Karpas-422 (cell line): ENCODE results near the gene PTGDR. TPM values are rescaled to one million over a fixed set of nuclear protein-coding genes. Genes with fewer than 3 reads are reported as not detected.

ENCODE experiments used
- DNase-seq: peaks from one replicate; pipeline ENCODE4 v3.0.0-alpha.2; 2015
- H2AFZ ChIP-seq: fragments of 200-600 bp; sonication (generic); 2 replicates; pipeline ENCODE4 v1.6.1; 2014; ENCODE audit warnings: antibody characterized with exemption, low read length, mixed read lengths
- H3K27ac ChIP-seq: fragments of 200-600 bp; sonication (generic); 2 replicates; pipeline ENCODE4 v1.5.1; 2014; ENCODE audit warnings: mild to moderate bottlenecking, low read length, moderate library complexity
- H3K27me3 ChIP-seq: fragments of 200-600 bp; sonication (generic); 2 replicates; pipeline ENCODE4 v1.6.1; 2014; ENCODE audit warnings: low read length, mixed read lengths
- H3K36me3 ChIP-seq: fragments of 200-600 bp; sonication (generic); 2 replicates; pipeline ENCODE4 v1.6.1; 2014; ENCODE audit warnings: low read length, mixed read lengths; ENCODE audit not compliant: insufficient read depth
- H3K4me1 ChIP-seq: fragments of 200-600 bp; sonication (generic); 2 replicates; pipeline ENCODE4 v1.6.1; 2014; ENCODE audit warnings: mild to moderate bottlenecking, low read length, mixed read lengths
- H3K4me2 ChIP-seq: fragments of 200-600 bp; sonication (generic); 2 replicates; pipeline ENCODE4 v1.6.1; 2014; ENCODE audit warnings: low read length, low read depth, mild to moderate bottlenecking; ENCODE audit not compliant: poor library complexity, severe bottlenecking
- H3K4me3 ChIP-seq: fragments of 200-600 bp; sonication (generic); 2 replicates; pipeline ENCODE4 v1.5.1; 2014; ENCODE audit warnings: mild to moderate bottlenecking, antibody characterized with exemption, low read length, mixed read lengths
- H3K79me2 ChIP-seq: fragments of 200-600 bp; sonication (generic); 2 replicates; pipeline ENCODE4 v1.6.1; 2014; ENCODE audit warnings: mild to moderate bottlenecking, low read length, mixed read lengths
- H3K9ac ChIP-seq: fragments of 200-600 bp; sonication (generic); 2 replicates; pipeline ENCODE4 v1.6.0; 2014; ENCODE audit warnings: low read length
- H3K9me2 ChIP-seq: fragments of 200-600 bp; sonication (generic), shearing (Covaris generic); replicated peaks from 2 replicates; pipeline ENCODE4 v1.6.0; 2014; ENCODE audit warnings: mild to moderate bottlenecking, low read length, moderate library complexity; ENCODE audit not compliant: insufficient read depth
- H3K9me3 ChIP-seq: fragments of 300-700, 200-600 bp; sonication (generic); 2 replicates; pipeline ENCODE4 v1.6.1; 2014; ENCODE audit warnings: low read length, mixed read lengths
- H4K20me1 ChIP-seq: fragments of 200-600 bp; sonication (generic); 2 replicates; pipeline ENCODE4 v1.6.1; 2014; ENCODE audit warnings: mild to moderate bottlenecking, antibody characterized with exemption, low read length, low read depth; ENCODE audit not compliant: insufficient read depth
- total RNA-seq: library from RNA; depleted of rRNA; stranded (reverse); fragments of >200 nt; shearing (Covaris generic); gene quantifications from 2 replicates; pipeline ENCODE4 v1.2.3, GENCODE V29; 2014; ENCODE audit warnings: low replicate concordance

Gene PTGDR
- total RNA-seq, 1 experiment from 2014 or later: not detected

- no peaks in the 10 kb centered on the region for H3K27me3 ChIP-seq
- H3K4me1 ChIP-seq: no peaks in the 10 kb centered on the region
Observed at GRCh38 chr14:52283099-52283498, 15.6 kb downstream of the PTGDR start.

DNA sequence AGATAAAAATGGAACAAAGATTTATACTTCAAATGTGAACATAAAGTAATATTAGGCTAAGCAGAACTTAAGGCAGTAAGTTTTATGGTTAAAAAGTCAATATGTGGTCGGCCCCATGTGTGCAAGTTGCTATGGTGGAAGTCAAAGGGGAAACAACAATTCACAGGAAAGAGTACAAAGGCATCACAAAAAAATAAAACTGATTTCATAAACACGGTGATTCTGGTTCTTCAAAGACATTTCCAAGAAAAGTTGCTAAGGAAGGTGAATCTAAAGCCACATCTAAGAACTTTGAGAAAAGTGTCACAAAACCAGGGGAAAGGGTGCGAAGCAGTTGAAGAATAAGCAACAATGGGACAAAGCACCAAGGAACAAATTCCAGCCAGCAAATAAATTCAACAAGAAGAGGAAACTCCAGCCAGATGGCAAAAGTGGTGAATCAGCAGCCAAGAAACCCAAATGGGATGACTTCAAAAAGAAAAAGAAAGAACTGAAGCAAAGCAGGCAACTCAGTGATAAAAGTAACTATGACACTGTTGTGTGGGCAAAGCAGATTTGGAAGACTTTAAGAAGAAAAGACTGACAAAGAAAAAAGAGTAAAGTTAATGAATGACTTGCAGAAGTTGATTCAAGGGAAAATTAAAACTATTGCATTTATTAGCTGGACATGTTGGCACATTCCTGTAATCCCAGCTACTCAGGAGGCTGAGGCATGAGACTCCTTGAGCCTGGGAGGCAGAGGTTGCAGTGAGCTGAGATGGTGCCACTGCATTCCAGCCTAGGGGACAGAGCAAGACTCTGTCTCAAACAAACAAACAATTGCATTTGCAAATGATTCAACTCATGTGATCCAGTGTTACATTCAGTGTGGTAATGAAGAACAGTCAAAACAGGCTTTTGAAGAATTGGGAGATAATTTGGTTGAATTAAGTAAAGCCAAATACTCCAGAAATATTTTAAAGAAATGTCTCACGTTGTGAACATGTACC is 19.5 kb downstream of the PTGDR start:
- no peaks in the 10 kb centered on the region for H3K9me3 ChIP-seq
- no peaks in the 10 kb centered on the region for H3K9me2 ChIP-seq
- no peaks in the 10 kb centered on the region for H3K79me2 ChIP-seq
- no peak for DNase-seq
- H2AFZ ChIP-seq: no peak overlapping the region
- no peak overlapping the region for H3K4me2 ChIP-seq
- H4K20me1 ChIP-seq: no peaks in the 10 kb centered on the region
- H3K4me1 ChIP-seq: no peaks in the 10 kb centered on the region
- no peak overlapping the region for H3K4me3 ChIP-seq
- H3K9ac ChIP-seq: no peak overlapping the region
- H3K36me3 ChIP-seq: no peaks in the 10 kb centered on the region
- H3K27ac ChIP-seq: no peak overlapping the region
- H3K27me3 ChIP-seq: no peaks in the 10 kb centered on the region

More at GRCh38 chr14:52283099-52283498, 15.6 kb downstream of the PTGDR start:
- Histone ChIP-seq H3K79me2 (no peaks in the 10 kb centered on the region), H3K9me2 (no peaks in the 10 kb centered on the region), H3K27ac (no peak overlapping the region), H3K36me3 (no peaks in the 10 kb centered on the region), H4K20me1 (no peaks in the 10 kb centered on the region), H3K9ac (no peak overlapping the region), H3K4me2 (no peak overlapping the region), H3K9me3 (no peaks in the 10 kb centered on the region), H3K4me3 (no peak overlapping the region), H2AFZ (no peak overlapping the region)
- DNase-seq: no peak

- Histone ChIP-seq H3K9ac (no peak overlapping the region), H3K9me2 (no peaks in the 10 kb centered on the region), H2AFZ (no peak overlapping the region), H3K4me2 (no peak overlapping the region), H3K27me3 (no peaks in the 10 kb centered on the region), H4K20me1 (no peaks in the 10 kb centered on the region), H3K4me1 (no peaks in the 10 kb centered on the region), H3K79me2 (no peaks in the 10 kb centered on the region), H3K36me3 (no peaks in the 10 kb centered on the region), H3K4me3 (no peak overlapping the region), H3K9me3 (no peaks in the 10 kb centered on the region), H3K27ac (no peak overlapping the region)
- DNase-seq: no peak
Observed at GRCh38 chr14:52296378-52296777, 28.9 kb downstream of the PTGDR start.

- Histone ChIP-seq H3K79me2 (no peaks in the 10 kb centered on the region), H3K9ac (no peak overlapping the region), H3K4me3 (no peak overlapping the region), H3K27me3 (no peaks in the 10 kb centered on the region), H4K20me1 (no peaks in the 10 kb centered on the region), H3K9me2 (no peaks in the 10 kb centered on the region), H2AFZ (no peak overlapping the region), H3K9me3 (no peaks in the 10 kb centered on the region), H3K4me2 (no peak overlapping the region), H3K4me1 (no peaks in the 10 kb centered on the region), H3K27ac (no peak overlapping the region), H3K36me3 (no peaks in the 10 kb centered on the region)
- no peak for DNase-seq
Observed at GRCh38 chr14:52298795-52299194, 31.3 kb downstream of the PTGDR start.

GRCh38 chr14:52299692-52300278 is 32.3 kb downstream of the PTGDR start:
- no peaks in the 10 kb centered on the region for H3K9me2 ChIP-seq
- no peak overlapping the region for H2AFZ ChIP-seq
- no peak overlapping the region for H3K4me2 ChIP-seq
- no peaks in the 10 kb centered on the region for H4K20me1 ChIP-seq
- H3K9ac ChIP-seq: no peak overlapping the region
- H3K4me1 ChIP-seq: no peaks in the 10 kb centered on the region
- peak; percentile 83 for DNase-seq
- no peaks in the 10 kb centered on the region for H3K79me2 ChIP-seq
- H3K27me3 ChIP-seq: no peaks in the 10 kb centered on the region
- H3K36me3 ChIP-seq: no peaks in the 10 kb centered on the region
- no peak overlapping the region for H3K4me3 ChIP-seq
- no peaks in the 10 kb centered on the region for H3K9me3 ChIP-seq
- H3K27ac ChIP-seq: no peak overlapping the region

DNA sequence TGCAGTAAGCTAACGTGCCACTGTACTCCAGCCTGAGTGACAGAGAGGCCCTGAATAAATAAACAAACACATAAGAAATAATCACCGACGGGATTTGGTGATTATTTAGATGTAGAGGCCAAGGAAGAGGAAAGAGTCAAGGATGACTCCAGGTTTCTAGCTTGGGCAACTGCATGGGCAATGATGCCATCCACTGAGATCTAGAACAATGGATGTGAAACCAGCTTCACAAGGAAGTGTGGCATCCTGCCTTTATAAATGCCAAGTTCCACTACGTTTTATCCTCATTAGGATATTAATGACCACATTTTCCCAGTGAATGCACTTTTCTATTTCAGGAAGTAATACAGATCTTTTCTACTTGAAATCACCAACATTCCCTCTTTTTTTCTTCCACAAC is 35.7 kb downstream of the PTGDR start:
- H3K9me2 ChIP-seq: no peaks in the 10 kb centered on the region
- H2AFZ ChIP-seq: no peak overlapping the region
- DNase-seq: no peak
- H3K79me2 ChIP-seq: no peaks in the 10 kb centered on the region
- no peaks in the 10 kb centered on the region for H3K36me3 ChIP-seq
- H3K4me1 ChIP-seq: no peaks in the 10 kb centered on the region
- H3K27ac ChIP-seq: no peak overlapping the region
- no peak overlapping the region for H3K4me2 ChIP-seq
- H4K20me1 ChIP-seq: no peaks in the 10 kb centered on the region
- no peaks in the 10 kb centered on the region for H3K27me3 ChIP-seq
- H3K9ac ChIP-seq: no peak overlapping the region
- H3K9me3 ChIP-seq: no peaks in the 10 kb centered on the region
- no peak overlapping the region for H3K4me3 ChIP-seq

DNA sequence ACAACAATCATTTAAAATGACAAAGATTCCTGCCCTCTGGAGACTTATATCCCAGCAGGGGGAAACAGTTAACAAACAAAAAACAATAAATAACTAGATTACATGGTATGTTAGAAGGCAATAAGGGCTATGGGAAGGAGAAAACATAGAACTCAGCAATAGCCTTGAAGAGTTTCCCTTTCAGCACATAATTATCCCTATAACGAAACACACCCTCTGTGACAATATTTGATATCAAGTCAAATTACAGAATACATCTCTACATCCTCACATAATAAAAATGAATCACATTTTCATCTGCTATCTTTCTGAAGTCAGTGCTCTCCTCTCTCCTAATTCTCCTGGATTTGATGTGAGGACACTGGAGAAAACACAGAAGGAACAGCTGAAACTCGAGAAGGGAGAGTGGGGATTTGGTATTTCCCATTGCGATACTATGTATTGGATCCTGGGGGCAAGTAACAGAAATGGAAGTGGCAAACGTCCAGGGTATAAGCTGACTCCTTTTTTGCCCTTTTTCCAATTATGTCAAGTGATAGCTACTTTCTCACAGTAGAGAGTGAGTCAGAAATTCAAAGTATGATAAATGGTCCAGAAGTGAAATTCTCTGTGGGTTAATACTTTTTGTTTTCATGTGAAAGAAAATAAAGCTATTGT is 36.9 kb downstream of the PTGDR start:
- no peaks in the 10 kb centered on the region for H3K79me2 ChIP-seq

GRCh38 chr14:52305014-52305413 is 37.5 kb downstream of the PTGDR start:
- H3K9me3 ChIP-seq: no peaks in the 10 kb centered on the region
- H2AFZ ChIP-seq: no peak overlapping the region
- H3K4me3 ChIP-seq: no peak overlapping the region
- H3K9ac ChIP-seq: no peak overlapping the region
- no peaks in the 10 kb centered on the region for H3K79me2 ChIP-seq
- H3K4me2 ChIP-seq: no peak overlapping the region
- no peaks in the 10 kb centered on the region for H3K36me3 ChIP-seq
- DNase-seq: no peak
- H4K20me1 ChIP-seq: no peaks in the 10 kb centered on the region
- no peaks in the 10 kb centered on the region for H3K9me2 ChIP-seq
- no peaks in the 10 kb centered on the region for H3K27me3 ChIP-seq
- H3K4me1 ChIP-seq: no peaks in the 10 kb centered on the region
- H3K27ac ChIP-seq: no peak overlapping the region

More for the DNA sequence above, 36.9 kb downstream of the PTGDR start:
- no peak overlapping the region for H3K4me3 ChIP-seq
- no peak overlapping the region for H3K27ac ChIP-seq
- H3K36me3 ChIP-seq: no peaks in the 10 kb centered on the region
- no peaks in the 10 kb centered on the region for H3K9me3 ChIP-seq
- no peak overlapping the region for H3K4me2 ChIP-seq
- no peaks in the 10 kb centered on the region for H4K20me1 ChIP-seq
- H3K27me3 ChIP-seq: no peaks in the 10 kb centered on the region
- H3K4me1 ChIP-seq: no peaks in the 10 kb centered on the region
- DNase-seq: no peak
- no peak overlapping the region for H2AFZ ChIP-seq
- no peak overlapping the region for H3K9ac ChIP-seq
- no peaks in the 10 kb centered on the region for H3K9me2 ChIP-seq
